Activated naive CD8-positive, alpha-beta T cell treated with anti-CD3 and anti-CD28 coated beads for 36 hours (primary cell): ENCODE measurements around the gene SIGLEC15. TPM values are rescaled to one million over a fixed set of nuclear protein-coding genes. Genes with fewer than 3 reads are reported as not detected.
A peak's percentile ranks its signal among the peaks of the same experiment; 100 is the strongest.

Experiments
- DNase-seq: peaks from one replicate; pipeline ENCODE4 v3.0.0; 2021
- H3K27ac Mint-ChIP-seq: one replicate; pipeline ENCODE4 v1.8.0; 2022; ENCODE audit warnings: mild to moderate bottlenecking, moderate library complexity, mixed read lengths
- H3K27me3 Mint-ChIP-seq: one replicate; pipeline ENCODE4 v1.8.0; 2022; ENCODE audit warnings: mild to moderate bottlenecking, mixed read lengths
- H3K36me3 Mint-ChIP-seq: one replicate; pipeline ENCODE4 v1.8.0; 2021; ENCODE audit warnings: mild to moderate bottlenecking, mixed read lengths
- H3K4me1 Mint-ChIP-seq: one replicate; pipeline ENCODE4 v1.8.0; 2021; ENCODE audit warnings: mixed read lengths
- H3K4me3 Mint-ChIP-seq: one replicate; pipeline ENCODE4 v1.8.0; 2022; ENCODE audit warnings: mild to moderate bottlenecking, moderate library complexity, mixed read lengths
- H3K9me3 Mint-ChIP-seq: one replicate; pipeline ENCODE4 v1.8.0; 2022; ENCODE audit warnings: mixed read lengths
- total RNA-seq, 2 experiments: library from RNA; stranded (reverse); gene quantifications; one replicate each; pipeline ENCODE4 v1.2.3, GENCODE V29; 2021

Gene SIGLEC15, protein sequence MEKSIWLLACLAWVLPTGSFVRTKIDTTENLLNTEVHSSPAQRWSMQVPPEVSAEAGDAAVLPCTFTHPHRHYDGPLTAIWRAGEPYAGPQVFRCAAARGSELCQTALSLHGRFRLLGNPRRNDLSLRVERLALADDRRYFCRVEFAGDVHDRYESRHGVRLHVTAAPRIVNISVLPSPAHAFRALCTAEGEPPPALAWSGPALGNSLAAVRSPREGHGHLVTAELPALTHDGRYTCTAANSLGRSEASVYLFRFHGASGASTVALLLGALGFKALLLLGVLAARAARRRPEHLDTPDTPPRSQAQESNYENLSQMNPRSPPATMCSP
- not detected for total RNA-seq

DNA sequence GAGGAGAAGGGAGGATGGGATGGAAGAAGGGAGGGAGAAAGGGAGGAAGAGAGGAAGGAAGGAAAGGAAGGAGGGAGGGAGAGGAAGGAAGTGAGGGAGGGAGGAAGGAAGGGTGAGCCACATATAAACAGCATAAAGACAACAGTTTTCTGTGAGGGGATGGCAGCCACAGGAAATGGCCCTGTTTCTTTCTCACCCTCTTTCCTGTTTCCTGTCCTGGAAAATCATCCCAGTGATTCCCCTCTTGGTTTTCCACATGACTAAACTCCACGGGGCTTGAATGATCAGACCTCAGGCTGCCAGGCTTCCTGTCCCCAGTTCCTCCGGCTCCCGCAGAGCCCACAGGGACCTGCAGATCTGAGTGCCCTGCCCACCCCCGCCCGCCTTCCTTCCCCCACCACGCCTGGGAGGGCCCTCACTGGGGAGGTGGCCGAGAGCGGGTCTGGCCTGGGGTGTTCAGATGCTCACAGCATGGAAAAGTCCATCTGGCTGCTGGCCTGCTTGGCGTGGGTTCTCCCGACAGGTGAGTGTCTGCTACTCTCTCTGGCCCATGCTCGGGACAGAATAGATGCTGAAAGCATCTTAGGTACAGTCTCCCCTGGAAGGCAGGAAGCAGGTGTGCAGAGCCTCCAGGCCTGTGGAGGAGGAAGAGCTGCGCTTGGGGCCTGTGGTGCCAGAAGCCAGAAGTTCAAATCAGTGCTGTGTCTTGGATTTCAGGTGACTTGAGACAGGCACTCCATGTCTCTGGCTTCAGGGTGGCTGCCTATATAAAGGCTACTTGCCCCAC is at the start of gene SIGLEC15:
SIGLEC15 (plus strand) TSS at position 418 of the 787 bp plus-strand sequence; CDS start at position 472, 54 bp downstream.
- H3K4me3 Mint-ChIP-seq: no peak within 1 kb of the TSS
- peaks cover 4% of the 10 kb centered on the region for H3K27me3 Mint-ChIP-seq
- no peaks in the 10 kb centered on the region for H3K9me3 Mint-ChIP-seq
- H3K27ac Mint-ChIP-seq: no peak within 1 kb of the TSS
- DNase-seq: no peak
- peaks cover 19% of the 10 kb centered on the region for H3K4me1 Mint-ChIP-seq
- no peaks in the 10 kb centered on the region for H3K36me3 Mint-ChIP-seq

DNA sequence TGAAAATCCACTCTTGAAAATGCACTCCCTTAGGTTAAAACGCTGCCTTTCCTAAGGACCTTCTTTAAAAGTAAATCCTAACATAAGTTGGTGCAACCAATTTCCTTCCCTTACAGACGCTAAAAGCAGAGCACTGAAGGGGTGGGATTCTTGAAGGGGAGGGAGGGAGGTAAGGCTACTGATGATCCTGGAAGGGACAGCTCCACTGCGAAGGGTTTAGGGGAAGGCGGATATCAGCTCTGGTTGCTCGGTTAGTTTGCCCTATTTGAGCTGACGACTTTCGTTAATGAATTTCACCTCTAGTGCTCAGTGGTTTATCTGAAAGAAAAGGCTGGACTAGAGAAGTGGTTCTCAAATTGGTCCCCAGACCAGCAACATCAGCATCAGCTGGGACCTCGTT is 49.7 kb upstream of the SIGLEC15 start:
- Mint-ChIP-seq H3K27me3 (peaks cover 20% of the 10 kb centered on the region), H3K4me3 (peak overlapping the region; percentile 81), H3K36me3 (peaks cover 6% of the 10 kb centered on the region), H3K9me3 (peaks cover 4% of the 10 kb centered on the region), H3K27ac (no peak overlapping the region), H3K4me1 (peaks cover 13% of the 10 kb centered on the region)
- DNase-seq: no peak

DNA sequence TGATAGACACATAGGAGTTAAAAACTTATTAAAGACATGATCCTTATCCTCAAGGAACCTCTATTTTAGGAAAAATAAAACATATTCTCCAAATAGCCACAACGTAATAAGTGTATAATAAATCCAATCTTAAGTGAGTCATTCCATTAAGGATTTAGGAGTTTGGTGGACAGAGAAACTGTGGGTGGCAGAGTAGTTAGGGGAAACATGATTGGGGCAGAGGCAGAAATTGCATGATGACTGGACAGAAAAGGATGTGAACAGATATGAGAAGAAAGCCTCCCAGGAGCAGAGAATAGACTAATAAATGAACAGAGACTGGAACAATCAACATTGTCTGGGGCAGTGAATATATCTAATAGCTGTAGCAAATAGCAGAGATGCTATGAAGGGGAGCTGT is 48.1 kb upstream of the SIGLEC15 start:
- Mint-ChIP-seq H3K4me1 (peaks cover 13% of the 10 kb centered on the region), H3K36me3 (peaks cover 6% of the 10 kb centered on the region), H3K27me3 (peaks cover 20% of the 10 kb centered on the region)

DNA sequence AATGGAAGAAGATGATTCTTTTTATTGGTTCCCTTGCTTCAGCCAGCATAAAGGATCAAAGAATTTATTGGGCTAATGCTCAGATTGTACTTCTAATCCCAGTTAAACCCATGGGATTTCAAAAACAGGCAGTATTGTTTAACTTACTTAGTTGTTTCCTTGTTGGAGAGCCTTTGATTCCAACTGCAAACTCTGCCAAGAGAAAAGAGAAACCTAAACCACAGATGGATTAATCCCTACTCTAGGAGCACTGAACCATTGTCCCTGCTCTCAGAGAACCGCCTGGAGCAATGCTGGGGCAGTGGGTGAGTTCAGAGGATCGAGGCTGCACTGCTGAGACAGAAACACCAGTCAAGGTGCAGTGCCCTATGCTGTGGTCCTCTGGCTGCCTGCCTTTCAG is 44.9 kb upstream of the SIGLEC15 start:
- Mint-ChIP-seq H3K4me1 (peaks cover 2% of the 10 kb centered on the region), H3K36me3 (peaks cover 2% of the 10 kb centered on the region), H3K27me3 (peaks cover 12% of the 10 kb centered on the region), H3K27ac (no peak overlapping the region), H3K9me3 (no peaks in the 10 kb centered on the region), H3K4me3 (no peak overlapping the region)
- no peak for DNase-seq

More for the DNA sequence above, 48.1 kb upstream of the SIGLEC15 start:
- Mint-ChIP-seq H3K9me3 (peaks cover 4% of the 10 kb centered on the region), H3K27ac (no peak overlapping the region), H3K4me3 (no peak overlapping the region)
- no peak for DNase-seq

DNA sequence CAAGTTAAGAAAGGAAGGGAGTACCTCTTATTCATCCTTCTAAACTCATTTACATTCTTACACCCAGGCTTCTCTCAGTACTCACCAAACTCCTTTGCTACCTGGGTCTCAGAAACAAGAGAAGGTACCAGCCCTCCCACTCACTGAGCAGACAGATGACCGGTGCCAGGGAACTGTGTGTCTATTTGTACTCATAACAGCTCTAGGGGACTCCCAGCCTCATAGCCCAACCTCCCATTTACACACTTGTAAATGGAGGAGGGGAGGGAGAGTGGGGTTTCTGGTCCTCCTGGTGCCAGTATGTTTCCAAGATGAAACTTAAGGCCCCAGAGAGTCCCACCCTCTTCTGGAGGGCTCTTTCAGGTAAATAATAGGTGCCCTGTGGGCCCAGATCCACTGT is 42.8 kb upstream of the SIGLEC15 start:
- Mint-ChIP-seq H3K27ac (no peak overlapping the region), H3K4me3 (no peak overlapping the region), H3K9me3 (no peaks in the 10 kb centered on the region), H3K36me3 (no peaks in the 10 kb centered on the region), H3K4me1 (peaks cover 2% of the 10 kb centered on the region), H3K27me3 (peaks cover 8% of the 10 kb centered on the region)
- DNase-seq: no peak

DNA sequence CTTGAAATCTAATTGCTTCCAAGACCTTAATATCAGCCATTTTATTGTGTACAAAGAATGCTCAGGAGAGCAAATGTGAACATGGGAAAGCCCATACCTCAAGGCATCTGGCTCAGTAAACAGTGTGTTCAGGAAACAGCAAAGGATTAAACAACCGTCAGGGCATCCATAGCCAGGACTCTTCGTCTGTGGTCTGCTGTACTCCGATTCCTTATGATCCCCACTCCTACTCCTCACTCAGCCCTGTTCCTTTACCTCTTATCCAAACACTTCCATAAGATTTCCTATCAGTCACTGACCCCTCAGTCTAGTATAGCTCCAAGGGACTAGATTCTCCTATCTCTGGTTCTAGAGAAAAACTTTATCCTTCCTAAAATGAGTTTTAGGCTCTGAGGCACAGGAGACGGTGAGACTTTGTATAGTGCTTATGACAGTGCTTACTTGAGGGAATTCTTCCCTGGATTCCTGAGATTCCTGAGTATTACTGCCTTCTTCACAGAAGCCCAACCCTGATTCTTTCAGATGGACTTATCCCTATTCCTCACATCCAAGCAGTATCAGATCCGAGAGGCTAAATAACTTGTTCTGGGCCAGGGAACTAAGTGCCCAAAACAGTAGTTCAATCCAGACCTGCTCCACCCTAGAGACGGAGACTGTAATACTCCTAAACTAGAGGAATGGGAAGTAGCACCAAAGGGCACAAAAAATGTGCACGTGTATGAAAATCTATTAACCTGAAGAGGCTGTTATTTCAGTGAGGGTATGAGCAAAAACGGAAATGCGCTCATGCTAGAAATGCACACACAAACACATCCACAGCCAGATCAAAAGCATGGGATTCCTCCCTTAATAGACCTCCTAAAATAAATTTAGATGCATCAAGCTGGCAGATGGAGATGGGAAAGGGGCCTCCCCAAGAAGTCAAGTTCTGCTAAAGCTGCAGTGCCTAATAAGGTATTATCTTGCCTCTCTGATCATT is 42.1 kb upstream of the SIGLEC15 start:
- DNase-seq: no peak
- Mint-ChIP-seq H3K27me3 (peaks cover 7% of the 10 kb centered on the region), H3K4me1 (peaks cover 2% of the 10 kb centered on the region), H3K4me3 (no peak overlapping the region), H3K36me3 (no peaks in the 10 kb centered on the region), H3K27ac (no peak overlapping the region), H3K9me3 (no peaks in the 10 kb centered on the region)

DNA sequence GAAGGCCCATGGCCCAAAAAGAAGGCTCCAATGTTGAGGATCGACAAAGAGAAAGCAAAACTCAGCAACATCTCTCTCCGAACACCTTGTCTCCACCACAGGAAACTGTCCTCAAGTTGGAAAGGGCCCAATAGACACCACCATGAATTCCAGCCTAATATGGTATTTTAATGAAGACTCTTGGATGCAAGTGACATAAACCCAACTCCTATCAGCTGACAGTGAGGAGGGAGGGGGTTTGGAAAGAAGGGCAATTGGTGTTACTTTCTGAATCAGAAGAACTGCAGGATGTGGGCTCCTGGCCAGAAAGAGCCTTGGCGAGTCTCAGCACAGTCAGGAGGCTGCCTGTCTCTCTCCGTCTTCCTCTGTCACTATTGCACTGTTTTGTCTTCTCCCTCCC is 40.3 kb upstream of the SIGLEC15 start:
- H3K4me3 Mint-ChIP-seq: no peak overlapping the region
- DNase-seq: no peak
- peaks cover 2% of the 10 kb centered on the region for H3K4me1 Mint-ChIP-seq
- no peaks in the 10 kb centered on the region for H3K9me3 Mint-ChIP-seq
- no peaks in the 10 kb centered on the region for H3K36me3 Mint-ChIP-seq
- peaks cover 4% of the 10 kb centered on the region for H3K27me3 Mint-ChIP-seq
- no peak overlapping the region for H3K27ac Mint-ChIP-seq

DNA sequence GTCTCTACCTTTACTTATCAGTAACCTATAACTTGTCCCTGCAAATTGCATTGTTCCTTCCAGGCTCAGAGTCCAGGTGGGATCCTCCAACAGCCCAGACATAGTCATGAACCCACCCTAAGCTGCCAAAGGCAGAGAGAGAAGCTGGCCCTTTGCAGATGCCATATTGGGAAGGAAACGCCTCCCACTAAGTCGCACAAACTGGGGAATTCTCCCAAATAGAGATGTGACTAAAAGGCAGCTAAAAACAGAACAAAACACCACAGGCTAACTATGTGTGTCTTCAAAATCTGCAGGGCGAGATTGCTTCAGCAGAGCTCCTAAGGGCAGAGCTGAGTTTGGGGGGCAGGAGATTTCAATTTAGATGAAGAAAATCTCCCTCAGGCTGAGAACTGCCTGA is 38.5 kb upstream of the SIGLEC15 start:
- Mint-ChIP-seq H3K4me1 (peaks cover 2% of the 10 kb centered on the region), H3K36me3 (no peaks in the 10 kb centered on the region), H3K4me3 (no peak overlapping the region), H3K9me3 (peaks cover 3% of the 10 kb centered on the region), H3K27ac (no peak overlapping the region), H3K27me3 (no peaks in the 10 kb centered on the region)
- DNase-seq: no peak

DNA sequence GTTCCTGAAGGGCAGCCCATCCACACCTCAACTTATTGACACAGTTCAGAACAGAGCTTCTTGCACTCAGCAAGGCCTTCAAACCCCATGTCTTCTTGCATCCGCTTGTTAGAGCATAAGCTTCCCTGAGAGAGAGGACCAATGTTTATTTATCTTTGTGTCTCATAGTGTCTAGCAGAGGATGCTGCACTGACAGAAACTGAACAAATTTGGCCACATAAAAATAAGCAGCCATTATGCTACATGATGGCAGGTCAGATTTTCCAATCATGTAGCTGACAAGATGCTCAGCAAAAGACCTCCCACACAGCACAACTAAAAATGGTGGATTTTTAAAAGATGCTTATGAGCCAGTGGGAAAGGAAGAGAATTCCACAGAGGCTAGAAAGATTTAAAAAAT is 38.1 kb upstream of the SIGLEC15 start:
- Mint-ChIP-seq H3K27me3 (no peaks in the 10 kb centered on the region), H3K4me3 (no peak overlapping the region), H3K27ac (no peak overlapping the region), H3K9me3 (peaks cover 3% of the 10 kb centered on the region), H3K36me3 (no peaks in the 10 kb centered on the region), H3K4me1 (peaks cover 2% of the 10 kb centered on the region)
- DNase-seq: no peak

DNA sequence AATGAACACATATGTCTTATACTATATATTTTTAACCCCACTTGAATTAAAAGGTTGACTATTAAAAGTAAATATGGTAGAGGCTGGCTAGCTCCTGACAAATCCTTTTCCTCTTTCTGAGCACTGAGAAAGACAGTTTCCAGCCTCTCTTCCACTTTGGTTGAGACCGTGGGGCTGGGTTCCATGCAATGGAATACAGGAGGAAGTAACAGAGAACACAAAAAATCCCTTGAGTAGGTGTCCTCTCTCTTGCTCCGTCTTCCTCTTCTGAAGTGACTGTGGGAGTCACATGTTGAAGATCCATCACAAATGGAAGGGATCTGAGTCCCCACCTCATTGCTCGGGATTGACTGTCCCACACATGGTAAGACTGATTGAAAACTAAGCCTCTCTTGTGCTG is 36.6 kb upstream of the SIGLEC15 start:
- no peak for DNase-seq
- Mint-ChIP-seq H3K4me3 (no peak overlapping the region), H3K9me3 (peaks cover 3% of the 10 kb centered on the region), H3K27me3 (no peaks in the 10 kb centered on the region), H3K4me1 (peaks cover 2% of the 10 kb centered on the region), H3K36me3 (no peaks in the 10 kb centered on the region), H3K27ac (no peak overlapping the region)

DNA sequence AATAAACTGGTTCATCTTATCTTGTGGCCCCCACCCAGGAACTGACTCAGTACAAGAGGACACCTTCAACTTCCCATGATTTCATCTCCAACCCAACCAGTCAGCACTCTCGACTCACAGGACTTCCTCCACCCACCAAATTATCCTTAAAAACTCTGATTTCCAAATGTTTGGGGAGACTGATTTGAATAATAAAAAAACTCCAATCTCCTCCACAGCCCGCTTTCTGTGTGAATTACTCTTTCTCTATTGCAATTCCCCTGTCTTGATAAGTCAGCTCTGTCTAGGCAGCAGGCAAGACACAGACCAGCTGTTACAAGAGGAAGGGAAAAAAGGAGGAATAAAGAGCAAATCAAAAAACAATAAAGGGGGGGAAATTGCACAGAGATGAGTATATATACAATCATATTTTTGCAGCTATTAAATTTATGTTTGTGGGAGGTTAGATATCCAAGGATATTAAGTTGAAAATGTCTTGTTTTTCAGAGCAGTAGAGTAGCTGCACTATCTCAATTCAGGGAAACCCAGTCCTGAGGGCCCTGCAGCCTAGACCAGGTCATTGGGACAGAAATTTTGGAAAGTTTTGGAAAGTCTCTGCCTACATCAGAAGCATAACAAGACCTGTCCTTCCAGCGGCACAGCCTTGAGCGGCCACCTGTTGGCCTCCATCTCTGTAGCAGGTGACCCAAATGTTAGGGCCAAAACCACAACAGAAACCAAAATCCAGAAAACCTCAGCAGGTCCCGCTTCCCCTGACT is 32.8 kb upstream of the SIGLEC15 start:
- Mint-ChIP-seq H3K9me3 (peaks cover 6% of the 10 kb centered on the region), H3K4me3 (no peak overlapping the region), H3K4me1 (no peaks in the 10 kb centered on the region), H3K36me3 (no peaks in the 10 kb centered on the region), H3K27me3 (no peaks in the 10 kb centered on the region), H3K27ac (no peak overlapping the region)
- DNase-seq: no peak

DNA sequence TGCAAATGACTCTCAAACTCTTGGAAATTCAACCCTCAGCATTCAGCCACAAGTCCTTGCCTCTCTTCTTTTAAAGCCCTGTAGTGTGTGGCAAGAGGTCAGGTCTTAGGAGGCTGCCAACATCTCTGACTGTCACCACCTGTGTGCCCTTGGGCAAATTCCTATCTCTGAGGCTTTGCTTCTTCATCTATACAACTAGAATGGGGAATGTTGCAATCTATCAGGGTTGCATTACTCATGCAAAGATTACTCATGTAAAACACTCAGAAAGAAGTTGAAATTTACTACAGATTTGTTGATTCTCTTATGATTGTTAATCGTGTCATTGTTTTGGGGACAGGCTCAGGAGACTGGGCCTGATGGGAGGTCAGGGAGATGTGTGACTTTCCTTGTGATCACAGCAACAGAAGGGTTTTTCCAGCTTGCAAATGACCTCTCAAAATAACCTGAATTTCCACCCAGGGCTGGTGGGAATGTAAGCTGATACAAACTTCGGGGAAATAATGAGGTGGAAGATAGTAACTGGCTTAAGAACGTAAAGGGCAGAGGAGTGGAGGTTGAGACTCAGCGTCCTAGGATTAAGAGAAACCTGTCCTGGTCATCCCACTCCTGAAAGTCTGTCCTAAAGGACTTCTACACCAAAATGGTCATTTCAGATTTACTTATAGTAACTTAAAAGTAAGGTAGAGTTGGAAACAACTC is 32.1 kb upstream of the SIGLEC15 start:
- DNase-seq: no peak
- no peaks in the 10 kb centered on the region for H3K27me3 Mint-ChIP-seq
- H3K4me3 Mint-ChIP-seq: no peak overlapping the region
- no peaks in the 10 kb centered on the region for H3K4me1 Mint-ChIP-seq
- no peak overlapping the region for H3K27ac Mint-ChIP-seq
- H3K36me3 Mint-ChIP-seq: no peaks in the 10 kb centered on the region
- peaks cover 6% of the 10 kb centered on the region for H3K9me3 Mint-ChIP-seq

DNA sequence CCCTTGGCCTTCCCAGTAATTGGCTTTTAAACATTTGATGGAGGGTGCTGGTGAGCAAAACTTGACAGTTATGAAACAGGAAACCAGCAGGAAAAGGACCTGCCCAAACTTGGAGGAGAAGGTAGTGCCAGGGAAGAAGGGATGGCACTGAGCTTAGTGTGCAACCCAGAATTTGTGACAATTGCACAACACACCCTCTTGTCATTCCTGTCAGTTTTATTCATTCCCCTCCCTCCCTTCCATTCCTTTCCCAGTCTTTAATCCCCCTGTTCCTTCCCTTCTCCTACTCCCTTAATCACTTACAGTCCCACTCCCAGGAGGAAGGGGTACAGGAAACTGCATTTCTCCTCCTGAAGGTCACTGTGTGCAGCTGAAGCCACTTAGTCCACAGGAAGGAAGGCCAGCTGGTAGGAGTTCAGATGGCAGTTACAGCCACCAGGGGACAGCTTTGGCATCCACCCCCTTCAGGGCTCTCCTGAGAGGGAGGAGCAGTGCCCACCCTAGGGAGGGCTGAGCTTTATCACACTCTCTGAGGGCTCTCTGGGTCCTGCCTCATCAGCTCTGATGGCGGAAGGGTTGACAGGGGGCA is 24.0 kb upstream of the SIGLEC15 start:
- Mint-ChIP-seq H3K36me3 (peaks cover 12% of the 10 kb centered on the region), H3K4me1 (peaks cover 11% of the 10 kb centered on the region), H3K27me3 (peaks cover 8% of the 10 kb centered on the region), H3K4me3 (no peak overlapping the region), H3K27ac (no peak overlapping the region), H3K9me3 (peaks cover 11% of the 10 kb centered on the region)
- DNase-seq: no peak
